IMR-90 (cell line): ENCODE results near the gene ZNF12.

Source experiments
- BHLHE40 ChIP-seq: fragments of 150-350 bp; IDR thresholded peaks from 2 replicates; pipeline ENCODE4 v1.6.1; 2016; ENCODE audit warnings: mild to moderate bottlenecking, low read depth, low read length
- CEBPB ChIP-seq: IDR thresholded peaks from 2 replicates; pipeline ENCODE4 v1.6.1; 2012; ENCODE audit warnings: low read depth, low read length, improper control_type of control experiment
- FOS ChIP-seq: fragments of 150-350 bp; IDR thresholded peaks from 2 replicates; pipeline ENCODE4 v1.6.1; 2016; ENCODE audit warnings: low read depth, low read length
- MXI1 ChIP-seq: IDR thresholded peaks from 2 replicates; pipeline ENCODE4 v1.6.1; 2012; ENCODE audit warnings: low read depth, mild to moderate bottlenecking, low read length, moderate library complexity, borderline replicate concordance
- NFE2L2 ChIP-seq: fragments of 150-350 bp; IDR thresholded peaks from 2 replicates; pipeline ENCODE4 v1.6.1; 2016; ENCODE audit warnings: low read depth, mild to moderate bottlenecking, low read length
- POLR2A ChIP-seq: IDR thresholded peaks from 2 replicates; pipeline ENCODE4 v1.6.1; 2012; ENCODE audit warnings: mild to moderate bottlenecking, low read depth, low read length
- RAD21 ChIP-seq: IDR thresholded peaks from 2 replicates; pipeline ENCODE4 v1.6.1; 2012; ENCODE audit warnings: low read length, improper control_type of control experiment
- RCOR1 ChIP-seq: IDR thresholded peaks from 2 replicates; pipeline ENCODE4 v1.6.1; 2012; ENCODE audit warnings: mild to moderate bottlenecking, low read length, improper control_type of control experiment; ENCODE audit not compliant: insufficient replicate concordance
- RFX5 ChIP-seq: IDR thresholded peaks from 2 replicates; pipeline ENCODE4 v1.8.0; 2012; ENCODE audit warnings: low read depth, mild to moderate bottlenecking, low read length, moderate library complexity
- SMC3 ChIP-seq: fragments of 150-350 bp; IDR thresholded peaks from 2 replicates; pipeline ENCODE4 v1.6.1; 2016; ENCODE audit warnings: low read depth, mild to moderate bottlenecking, antibody characterized with exemption, low read length, moderate library complexity
- TF ChIP-seq, protein P1 (sequence below): conservative IDR thresholded peaks from 2 replicates; pipeline ENCODE4 v1.5.1; 2012; ENCODE audit warnings: mild to moderate bottlenecking, low read depth, low read length, improper control_type of control experiment
- TF ChIP-seq, protein P2 (sequence below): fragments of 150-350 bp; IDR thresholded peaks from 2 replicates; pipeline ENCODE4 v1.6.1; 2017; ENCODE audit warnings: mild to moderate bottlenecking, antibody characterized with exemption, low read length, low read depth

DNA sequence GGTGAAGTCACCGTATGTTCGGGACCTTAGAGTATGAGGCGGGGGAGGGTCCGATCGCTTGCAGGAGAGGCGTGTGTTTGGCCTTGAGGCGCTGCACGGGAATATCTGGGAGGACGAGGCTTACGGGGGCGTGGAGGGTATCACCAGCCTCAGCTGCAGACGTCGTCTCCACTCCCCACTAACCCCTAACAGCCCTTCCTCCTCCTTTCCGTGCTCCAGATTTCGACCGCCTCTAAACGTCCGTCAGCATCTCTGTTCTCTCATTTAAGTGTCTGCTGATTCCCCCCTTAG is 23.5 kb upstream of the ZNF12 start:
- TF ChIP-seq, protein P1, sequence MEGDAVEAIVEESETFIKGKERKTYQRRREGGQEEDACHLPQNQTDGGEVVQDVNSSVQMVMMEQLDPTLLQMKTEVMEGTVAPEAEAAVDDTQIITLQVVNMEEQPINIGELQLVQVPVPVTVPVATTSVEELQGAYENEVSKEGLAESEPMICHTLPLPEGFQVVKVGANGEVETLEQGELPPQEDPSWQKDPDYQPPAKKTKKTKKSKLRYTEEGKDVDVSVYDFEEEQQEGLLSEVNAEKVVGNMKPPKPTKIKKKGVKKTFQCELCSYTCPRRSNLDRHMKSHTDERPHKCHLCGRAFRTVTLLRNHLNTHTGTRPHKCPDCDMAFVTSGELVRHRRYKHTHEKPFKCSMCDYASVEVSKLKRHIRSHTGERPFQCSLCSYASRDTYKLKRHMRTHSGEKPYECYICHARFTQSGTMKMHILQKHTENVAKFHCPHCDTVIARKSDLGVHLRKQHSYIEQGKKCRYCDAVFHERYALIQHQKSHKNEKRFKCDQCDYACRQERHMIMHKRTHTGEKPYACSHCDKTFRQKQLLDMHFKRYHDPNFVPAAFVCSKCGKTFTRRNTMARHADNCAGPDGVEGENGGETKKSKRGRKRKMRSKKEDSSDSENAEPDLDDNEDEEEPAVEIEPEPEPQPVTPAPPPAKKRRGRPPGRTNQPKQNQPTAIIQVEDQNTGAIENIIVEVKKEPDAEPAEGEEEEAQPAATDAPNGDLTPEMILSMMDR: no peak
- TF ChIP-seq CEBPB (no peak), FOS (no peak), POLR2A (no peak), RAD21 (no peak), RCOR1 (no peak), MXI1 (no peak), BHLHE40 (no peak), RFX5 (no peak), SMC3 (no peak), NFE2L2 (no peak)
- TF ChIP-seq, protein P2, sequence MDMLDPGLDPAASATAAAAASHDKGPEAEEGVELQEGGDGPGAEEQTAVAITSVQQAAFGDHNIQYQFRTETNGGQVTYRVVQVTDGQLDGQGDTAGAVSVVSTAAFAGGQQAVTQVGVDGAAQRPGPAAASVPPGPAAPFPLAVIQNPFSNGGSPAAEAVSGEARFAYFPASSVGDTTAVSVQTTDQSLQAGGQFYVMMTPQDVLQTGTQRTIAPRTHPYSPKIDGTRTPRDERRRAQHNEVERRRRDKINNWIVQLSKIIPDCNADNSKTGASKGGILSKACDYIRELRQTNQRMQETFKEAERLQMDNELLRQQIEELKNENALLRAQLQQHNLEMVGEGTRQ: no peak
